ENCODE results near the gene KRTAP5-7. TPM values are rescaled to one million over a fixed set of nuclear protein-coding genes. Genes with fewer than 3 reads are reported as not detected.

The KRTAP5-7 gene
- total and polyA plus RNA-seq, 2 of the 8 experiments (the other 6 are each of a cell fraction or from before 2014, with no cell fraction given), result not detected

GRCh38 chr11:71519546-71519945 lies 7.5 kb upstream of the KRTAP5-7 start:
- Histone ChIP-seq H2BK20ac (ENCODE audit: low read length) (no peak overlapping the region), H3K79me2 (ENCODE audit: control insufficient read depth in 1 of 2, insufficient read depth in 2 of 2, low read length in 2 of 2) (no peaks in the 10 kb centered on the region), H2AFZ (ENCODE audit: low read length) (no peak overlapping the region), H3K23ac (ENCODE audit: insufficient read length) (no peak overlapping the region), H3K36me3 (ENCODE audit: control insufficient read depth in 2 of 4, insufficient read depth in 4 of 4, low read length in 3 of 4) (no peaks in the 10 kb centered on the region), H3K27me3 (replicated peaks in 1 of 4; ENCODE audit: control insufficient read depth in 3 of 4, extremely low read depth in 1 of 4, insufficient read depth in 3 of 4, low read length in 3 of 4) (peaks cover 0 to 2% (median 0%) of the 10 kb centered on the region in 4 experiments; a peak in 1 of 7 replicates), H2BK120ac (replicated peaks; ENCODE audit: low read depth, low read length) (no peak overlapping the region), H3K4me1 (replicated peaks in 1 of 4; ENCODE audit: control insufficient read depth in 3 of 4, insufficient read depth in 4 of 4, low read length in 3 of 4) (no peaks in the 10 kb centered on the region), H2AK5ac (ENCODE audit: low read depth, low read length) (no peak overlapping the region), H4K20me1 (replicated peaks in 1 of 2; ENCODE audit: control insufficient read depth in 1 of 2, insufficient read depth in 2 of 2, low read length in 2 of 2) (no peaks in the 10 kb centered on the region), H3K18ac (ENCODE audit: extremely low read depth, low read length) (no peak overlapping the region), H2BK15ac (ENCODE audit: low read length) (no peak overlapping the region), H4K8ac (ENCODE audit: extremely low read depth, insufficient read depth, low read length) (no peak overlapping the region), H3K56ac (replicated peaks; ENCODE audit: insufficient read length, low read depth, low read length) (no peak overlapping the region), H3K27ac (ENCODE audit: low read depth, low read length) (no peak overlapping the region), H3K9ac (replicated peaks in 1 of 4; ENCODE audit: extremely low read depth in 1 of 4, low read depth in 3 of 4, low read length in 3 of 4) (no peak overlapping the region), H2BK12ac (ENCODE audit: low read depth, low read length) (no peak overlapping the region), H3K4ac (replicated peaks; ENCODE audit: insufficient read length, low read depth, low read length) (no peak overlapping the region), H3K23me2 (ENCODE audit: low read depth, low read length) (no peaks in the 10 kb centered on the region), H3K4me3 (ENCODE audit: extremely low read depth in 1 of 4, insufficient read depth in 2 of 4, low read depth in 3 of 4, low read length in 4 of 4) (no peak overlapping the region), H3K79me1 (ENCODE audit: low read depth, low read length) (no peaks in the 10 kb centered on the region), H4K91ac (replicated peaks; ENCODE audit: insufficient read length, low read length) (no peak overlapping the region), H2BK5ac (ENCODE audit: low read depth, low read length) (no peak overlapping the region), H4K5ac (ENCODE audit: insufficient read length, low read depth, low read length) (no peak overlapping the region), H3K9me3 (ENCODE audit: insufficient read depth in 2 of 2, low read depth in 1 of 2, low read length in 1 of 2) (no peaks in the 10 kb centered on the region), H3K4me2 (ENCODE audit: insufficient read depth in 1 of 2, low read depth in 2 of 2, low read length in 2 of 2) (no peak overlapping the region), H3K14ac (ENCODE audit: insufficient read length) (no peak overlapping the region)
- ChIA-PET CTCF (ENCODE audit: partially characterized antibody) (interaction anchor here (0.6 to 1.4 kb wide), 2 partner anchors 12 to 60 kb away, joined by 3 read pairs; no protein-coding TSS in a partner anchor), POLR2A (ENCODE audit: partially characterized antibody) (no interaction called here)
- 85% methylated on average over 10 of the region's 10 CpGs; no CpG with 5 or more reads in 1 of the 2 experiments for WGBS, 2 experiments (ENCODE audit: extremely low coverage in 1 of 2, insufficient coverage in 1 of 2, insufficient read length in 1 of 2, insufficient replicate concordance in 2 of 2, low coverage in 1 of 2, low lambda C conversion rate in 2 of 2, missing lambda C conversion rate in 1 of 2)
- no peak for DNase-seq (ENCODE audit: low read depth in 1 of 2, low spot score in 2 of 2)
- no peak for FAIRE-seq
- TF ChIP-seq CHD2 (IDR thresholded peaks at IDR 0.05; ENCODE audit: low read length) (no peak), TAF1 (IDR thresholded peaks at IDR 0.05; ENCODE audit: low read depth, low read length) (no peak), POLR2A (IDR thresholded peaks at IDR 0.05; ENCODE audit: control extremely low read depth in 1 of 2, low read depth in 2 of 2, low read length in 2 of 2) (no peak), BCL11A (IDR thresholded peaks at IDR 0.05; ENCODE audit: low read depth in 2 of 2, low read length in 2 of 2) (no peak), PHF8 (conservative IDR thresholded peaks at IDR 0.05; ENCODE audit: low read depth, low read length) (no peak), CBX8 (IDR thresholded peaks at IDR 0.05; ENCODE audit: borderline replicate concordance, low read depth, low read length) (no peak), RNF2 (IDR thresholded peaks at IDR 0.05; ENCODE audit: borderline replicate concordance, low read depth, low read length, missing control alignments, poor library complexity, severe bottlenecking) (no peak), USF2 (IDR thresholded peaks at IDR 0.05; ENCODE audit: low read length) (no peak), KDM4A (IDR thresholded peaks at IDR 0.05; ENCODE audit: low read depth, low read length, severe bottlenecking) (no peak), JUN (IDR thresholded peaks at IDR 0.05; ENCODE audit: low read depth, low read length) (no peak)
- TF ChIP-seq, protein P1, sequence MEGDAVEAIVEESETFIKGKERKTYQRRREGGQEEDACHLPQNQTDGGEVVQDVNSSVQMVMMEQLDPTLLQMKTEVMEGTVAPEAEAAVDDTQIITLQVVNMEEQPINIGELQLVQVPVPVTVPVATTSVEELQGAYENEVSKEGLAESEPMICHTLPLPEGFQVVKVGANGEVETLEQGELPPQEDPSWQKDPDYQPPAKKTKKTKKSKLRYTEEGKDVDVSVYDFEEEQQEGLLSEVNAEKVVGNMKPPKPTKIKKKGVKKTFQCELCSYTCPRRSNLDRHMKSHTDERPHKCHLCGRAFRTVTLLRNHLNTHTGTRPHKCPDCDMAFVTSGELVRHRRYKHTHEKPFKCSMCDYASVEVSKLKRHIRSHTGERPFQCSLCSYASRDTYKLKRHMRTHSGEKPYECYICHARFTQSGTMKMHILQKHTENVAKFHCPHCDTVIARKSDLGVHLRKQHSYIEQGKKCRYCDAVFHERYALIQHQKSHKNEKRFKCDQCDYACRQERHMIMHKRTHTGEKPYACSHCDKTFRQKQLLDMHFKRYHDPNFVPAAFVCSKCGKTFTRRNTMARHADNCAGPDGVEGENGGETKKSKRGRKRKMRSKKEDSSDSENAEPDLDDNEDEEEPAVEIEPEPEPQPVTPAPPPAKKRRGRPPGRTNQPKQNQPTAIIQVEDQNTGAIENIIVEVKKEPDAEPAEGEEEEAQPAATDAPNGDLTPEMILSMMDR (IDR thresholded peaks at IDR 0.05; ENCODE audit: control extremely low read depth in 1 of 3, insufficient read depth in 1 of 3, low read depth in 1 of 3, low read length in 3 of 3), result no peak
